ENCODE measurements around the gene COG7.

DNA sequence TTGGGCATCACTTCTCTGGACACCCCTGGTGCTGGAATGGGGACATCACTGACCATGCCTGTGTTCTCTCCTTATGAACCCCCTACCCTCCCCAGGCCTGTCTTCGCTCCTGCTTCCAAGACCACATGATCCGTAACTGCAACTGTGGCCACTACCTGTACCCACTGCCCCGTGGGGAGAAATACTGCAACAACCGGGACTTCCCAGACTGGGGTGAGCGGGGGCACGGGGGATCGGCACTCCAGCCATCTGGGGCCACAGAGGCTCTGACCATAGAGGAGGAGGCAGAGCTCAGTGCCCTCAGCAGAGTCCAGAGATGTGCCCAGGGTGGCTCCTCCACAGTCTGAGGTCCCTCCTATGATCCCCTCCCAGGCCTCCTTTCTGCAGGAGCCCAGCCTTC lies 77.3 kb downstream of the COG7 start:
- TF ChIP-seq, protein P1, sequence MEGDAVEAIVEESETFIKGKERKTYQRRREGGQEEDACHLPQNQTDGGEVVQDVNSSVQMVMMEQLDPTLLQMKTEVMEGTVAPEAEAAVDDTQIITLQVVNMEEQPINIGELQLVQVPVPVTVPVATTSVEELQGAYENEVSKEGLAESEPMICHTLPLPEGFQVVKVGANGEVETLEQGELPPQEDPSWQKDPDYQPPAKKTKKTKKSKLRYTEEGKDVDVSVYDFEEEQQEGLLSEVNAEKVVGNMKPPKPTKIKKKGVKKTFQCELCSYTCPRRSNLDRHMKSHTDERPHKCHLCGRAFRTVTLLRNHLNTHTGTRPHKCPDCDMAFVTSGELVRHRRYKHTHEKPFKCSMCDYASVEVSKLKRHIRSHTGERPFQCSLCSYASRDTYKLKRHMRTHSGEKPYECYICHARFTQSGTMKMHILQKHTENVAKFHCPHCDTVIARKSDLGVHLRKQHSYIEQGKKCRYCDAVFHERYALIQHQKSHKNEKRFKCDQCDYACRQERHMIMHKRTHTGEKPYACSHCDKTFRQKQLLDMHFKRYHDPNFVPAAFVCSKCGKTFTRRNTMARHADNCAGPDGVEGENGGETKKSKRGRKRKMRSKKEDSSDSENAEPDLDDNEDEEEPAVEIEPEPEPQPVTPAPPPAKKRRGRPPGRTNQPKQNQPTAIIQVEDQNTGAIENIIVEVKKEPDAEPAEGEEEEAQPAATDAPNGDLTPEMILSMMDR (IDR thresholded peaks at IDR 0.05; ENCODE audit: extremely low read depth in 1 of 2, insufficient read depth in 1 of 2, low read depth in 1 of 2, low read length in 2 of 2), result no peak
- no peak for TF ChIP-seq POLR2AphosphoS5 (IDR thresholded peaks at IDR 0.05; ENCODE audit: insufficient read depth, low read depth, low read length)
- TF ChIP-seq POLR2A (IDR thresholded peaks at IDR 0.05; ENCODE audit: low read depth, low read length), result no peak
- TF ChIP-seq FOS (IDR thresholded peaks at IDR 0.05; ENCODE audit: borderline replicate concordance, insufficient read depth, low read length), result no peak
- no peak for TF ChIP-seq JUN (IDR thresholded peaks at IDR 0.05; ENCODE audit: borderline replicate concordance, insufficient read depth, insufficient read length, low read depth)
- TF ChIP-seq EZH2 (IDR thresholded peaks at IDR 0.05; ENCODE audit: borderline replicate concordance, low read depth, low read length, severe bottlenecking), result no peak
- no peak for TF ChIP-seq MYC (IDR thresholded peaks at IDR 0.05; ENCODE audit: low read depth, low read length)
